22Rv1 (cell line): ENCODE results near the gene MYH16.

Experiments used
- CTCF ChIP-seq: fragments of 450-650 bp; IDR thresholded peaks from 2 replicates; pipeline ENCODE4 v1.5.1; 2017; ENCODE audit warnings: mild to moderate bottlenecking
- ZFX ChIP-seq: fragments of 450-650 bp; IDR thresholded peaks from 2 replicates; pipeline ENCODE4 v1.6.1; 2017; ENCODE audit warnings: antibody characterized with exemption, borderline replicate concordance

GRCh38 chr7:99292127-99292526 is 19.5 kb downstream of the MYH16 start:
- TF ChIP-seq CTCF (no peak), ZFX (no peak)
